AG08395 (cell line): ENCODE data around the gene DLD.
"Not testable (repeated sequence)": the region's sequence is repeated elsewhere in the genome, so short reads cannot be mapped to it uniquely, and the experiment has no call there.

Experiments used
- DNase-seq: peaks from one replicate; pipeline ENCODE4 v3.0.0; 2012; ENCODE audit warnings: mixed read lengths, low spot score

DLD gene

DNA sequence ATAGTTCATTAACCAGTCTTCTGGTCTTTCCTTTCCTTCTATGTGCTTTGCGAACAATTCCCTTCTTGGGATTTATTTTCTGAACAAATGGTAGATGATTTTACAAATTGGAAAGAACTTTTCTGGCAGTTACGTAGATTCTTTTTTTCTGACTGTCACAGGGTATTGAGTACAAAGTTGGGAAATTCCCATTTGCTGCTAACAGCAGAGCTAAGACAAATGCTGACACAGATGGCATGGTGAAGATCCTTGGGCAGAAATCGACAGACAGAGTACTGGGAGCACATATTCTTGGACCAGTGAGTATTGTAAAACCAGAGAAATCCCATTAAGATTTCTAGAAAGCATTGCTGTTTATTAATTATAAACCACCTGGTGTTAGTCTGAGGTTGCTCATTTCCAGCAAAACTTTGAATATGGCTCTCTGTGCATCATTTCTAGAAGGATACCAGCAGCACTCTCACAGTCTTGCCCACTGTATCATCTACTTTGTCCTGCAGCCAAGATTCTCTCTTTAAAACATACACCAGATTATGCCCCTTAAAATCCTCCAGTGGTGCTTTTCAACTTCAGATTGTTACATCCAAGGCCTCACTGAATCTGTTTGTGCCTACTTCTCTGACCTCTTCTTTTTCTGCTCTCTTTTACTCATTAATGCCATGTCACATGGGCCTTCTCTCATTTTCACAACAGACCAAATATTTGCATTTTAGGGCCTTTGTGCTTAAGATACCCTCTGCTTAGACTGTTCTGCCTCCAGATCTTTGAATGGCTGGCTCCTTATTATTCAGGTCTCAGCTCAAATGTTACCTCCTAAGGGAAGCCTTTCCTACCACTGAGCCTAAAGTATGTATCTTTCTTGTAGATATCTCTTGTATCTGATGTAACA, 27.0 kb downstream of the DLD start:
- no peak for DNase-seq

DNA sequence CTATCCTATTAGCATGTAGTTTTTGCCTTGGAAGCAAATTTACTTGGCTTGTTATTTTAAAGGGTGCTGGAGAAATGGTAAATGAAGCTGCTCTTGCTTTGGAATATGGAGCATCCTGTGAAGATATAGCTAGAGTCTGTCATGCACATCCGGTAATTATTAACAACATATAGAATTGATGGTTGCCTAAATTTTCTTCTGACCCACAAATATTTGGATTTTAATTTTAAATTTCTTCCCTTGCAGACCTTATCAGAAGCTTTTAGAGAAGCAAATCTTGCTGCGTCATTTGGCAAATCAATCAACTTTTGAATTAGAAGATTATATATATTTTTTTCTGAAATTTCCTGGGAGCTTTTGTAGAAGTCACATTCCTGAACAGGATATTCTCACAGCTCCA, 28.0 kb downstream of the DLD start:
- DNase-seq = no peak

DNA sequence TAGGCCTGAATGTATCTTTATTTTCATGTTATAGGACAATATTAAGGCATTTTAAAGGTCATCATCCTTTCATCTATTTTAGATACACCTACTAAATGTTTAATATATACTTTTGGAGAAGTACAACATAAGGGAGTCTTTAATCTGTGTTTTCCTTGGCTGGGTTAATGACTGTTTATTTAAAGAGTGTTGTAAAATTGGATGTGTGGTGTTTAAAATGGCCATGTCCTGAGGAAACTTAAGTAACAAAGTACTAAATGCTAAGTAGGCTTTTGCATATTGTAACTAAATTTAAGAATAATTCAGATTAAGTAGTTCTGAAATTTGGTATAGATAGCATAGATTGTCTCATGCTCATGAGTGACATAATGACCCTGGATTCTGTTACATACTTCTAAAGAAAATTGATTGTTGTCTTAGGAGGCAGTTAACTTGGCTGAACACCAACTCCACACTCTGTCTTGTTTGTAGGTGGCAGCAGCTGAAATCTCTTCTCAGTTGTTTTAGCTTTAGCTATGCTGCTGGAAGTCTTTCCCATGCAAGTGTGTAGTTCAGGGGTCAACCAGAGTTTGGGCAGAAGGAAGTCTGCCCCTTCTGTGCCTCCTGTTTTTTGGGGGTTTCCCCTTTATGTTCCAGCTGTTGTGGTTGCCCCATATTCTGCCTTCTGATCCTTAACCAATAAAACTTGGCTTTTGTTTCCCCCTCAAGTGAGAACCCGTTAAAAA, 29.2 kb downstream of the DLD start:
- DNase-seq = no peak

DNA sequence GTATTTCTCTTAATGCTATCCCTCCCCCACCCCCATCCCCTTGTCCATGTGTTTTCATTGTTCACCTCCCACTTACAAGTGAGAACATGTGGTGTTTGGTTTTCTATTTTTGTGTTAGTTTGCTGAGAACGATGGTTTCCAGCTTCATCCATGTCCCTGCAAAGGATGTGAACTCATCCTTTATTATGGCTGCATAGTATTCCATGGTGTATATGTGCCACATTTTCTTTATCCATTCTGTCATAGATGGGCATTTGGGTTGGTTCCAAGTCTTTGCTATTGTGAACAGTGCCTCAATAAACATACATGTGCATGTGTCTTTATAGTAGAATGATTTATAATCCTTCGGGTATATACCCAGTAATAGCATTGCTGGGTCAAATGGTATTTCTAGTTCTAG, 30.8 kb downstream of the DLD start:
- DNase-seq = not testable (repeated sequence)

DNA sequence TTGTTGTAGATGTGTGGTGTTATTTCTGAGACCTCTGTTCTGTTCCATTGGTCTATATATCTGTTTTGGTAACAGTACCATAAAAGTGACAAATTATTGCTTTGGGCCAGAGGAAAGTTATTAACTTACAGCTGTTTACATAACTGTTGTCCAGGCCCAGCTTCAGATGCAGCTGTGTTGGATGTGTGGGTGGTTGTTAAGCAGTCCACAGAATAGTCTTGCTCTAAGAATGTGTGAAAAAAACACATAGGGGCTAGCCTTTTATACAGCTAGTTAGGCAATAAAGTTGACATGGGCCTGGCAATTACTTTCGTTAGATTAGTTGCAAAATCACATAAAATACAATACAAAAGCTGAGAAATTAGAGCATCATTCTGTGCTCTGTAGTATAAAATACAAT, 31.9 kb downstream of the DLD start:
- DNase-seq = no peak

DNA sequence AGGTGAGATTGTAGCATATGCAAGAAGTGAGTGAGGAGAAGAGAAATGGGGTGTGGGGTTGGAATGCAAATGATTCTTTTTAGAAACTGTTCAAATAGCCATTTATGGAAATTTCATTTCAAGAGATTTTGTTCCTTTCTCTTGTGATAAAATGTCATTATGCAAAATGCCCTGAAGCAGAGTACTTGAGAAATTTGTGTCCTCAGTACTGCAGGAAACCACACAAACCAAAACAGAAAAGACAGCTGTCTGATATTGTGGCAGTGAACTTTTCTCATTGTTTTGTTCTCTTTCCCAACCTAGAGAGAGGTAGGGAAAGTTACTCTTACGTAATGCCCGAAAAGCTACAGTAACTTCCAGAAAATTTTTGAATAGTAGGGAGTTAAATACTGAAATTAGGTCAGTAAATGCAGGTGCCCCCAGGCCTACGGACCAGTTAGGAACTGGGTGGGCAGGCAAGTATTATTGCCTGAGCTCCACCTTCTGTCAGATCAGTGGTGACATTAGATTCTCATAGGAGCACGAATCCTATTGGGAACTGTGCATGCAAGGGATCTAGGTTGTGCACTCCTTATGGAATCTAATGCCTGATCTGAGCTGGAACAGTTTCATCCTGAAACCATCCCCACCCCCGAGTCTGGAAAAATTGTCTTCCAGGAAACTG, 34.0 kb downstream of the DLD start:
- no peak for DNase-seq

DNA sequence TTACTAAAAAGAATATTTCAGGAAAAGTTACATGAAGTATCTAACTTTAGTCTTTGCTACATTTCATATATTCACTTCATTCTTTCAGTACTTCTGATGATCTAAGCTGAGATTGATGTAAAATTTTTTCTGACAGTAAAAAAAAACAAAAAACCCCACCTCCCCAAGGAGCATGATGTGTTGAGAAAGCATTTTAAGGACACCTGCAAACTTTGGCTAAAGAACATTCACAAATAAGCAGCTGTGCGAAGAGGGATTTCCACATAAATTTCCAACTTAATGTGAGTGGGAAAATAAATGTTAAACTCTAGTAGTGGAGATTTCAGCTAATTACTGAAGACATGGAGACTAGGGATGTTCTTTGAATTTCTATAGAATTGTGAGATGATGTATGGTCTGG, 35.5 kb downstream of the DLD start:
- no peak for DNase-seq

DNA sequence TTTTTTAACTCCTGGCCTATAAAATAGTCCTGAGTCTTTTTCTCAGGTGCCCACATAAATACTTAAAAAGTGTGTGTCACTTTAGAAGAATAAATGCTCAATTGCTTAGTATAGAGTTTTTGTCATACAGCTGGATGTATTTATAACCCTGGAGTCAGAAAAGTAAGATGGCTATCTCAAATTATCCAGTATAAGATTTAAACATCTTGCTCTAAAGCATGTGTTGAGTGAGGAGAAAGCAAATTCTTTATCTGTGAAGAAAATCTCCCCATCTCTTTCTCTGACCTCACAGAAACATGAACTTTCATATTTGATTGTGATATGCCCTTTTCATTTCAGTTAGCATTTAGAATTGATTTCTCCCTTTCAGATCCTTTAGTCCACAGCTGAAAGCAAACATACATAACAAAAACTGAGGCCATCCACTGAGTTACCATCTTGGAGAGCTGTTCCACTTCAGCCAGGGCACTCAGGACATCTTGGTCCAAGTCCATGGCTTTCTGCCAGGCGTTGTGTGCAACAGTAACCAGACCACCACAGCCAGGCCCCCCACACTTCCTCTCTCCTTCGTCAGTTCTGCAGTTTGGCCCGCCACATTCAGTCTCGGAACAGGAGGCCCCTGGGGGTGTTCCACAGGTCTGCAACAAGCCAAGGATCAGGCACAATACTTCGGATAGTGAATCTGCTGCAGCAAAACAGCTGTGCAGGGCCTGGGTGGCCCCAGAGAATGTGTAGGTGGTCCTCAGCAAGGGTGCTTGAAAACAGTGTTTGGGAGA, 40.9 kb downstream of the DLD start:
- no peak for DNase-seq

DNA sequence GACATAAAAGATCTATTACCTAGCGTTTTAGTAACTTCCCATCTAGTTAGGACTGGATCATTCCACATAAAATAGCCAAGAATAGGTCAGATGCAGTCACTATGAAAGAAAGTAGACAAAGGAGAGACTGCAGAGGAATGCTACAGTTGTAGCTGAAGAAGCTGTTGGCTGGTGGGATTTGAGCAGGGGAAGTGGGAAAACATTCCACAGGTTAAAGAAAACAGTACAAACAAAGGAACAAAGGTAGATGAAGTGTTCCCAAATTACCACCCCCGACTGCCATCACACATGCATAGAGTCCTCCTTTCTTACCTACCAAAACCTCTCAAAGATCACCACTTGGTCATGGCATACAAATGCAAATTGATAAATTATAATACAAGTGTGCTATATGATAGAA, 41.8 kb downstream of the DLD start:
- DNase-seq = no peak

DNA sequence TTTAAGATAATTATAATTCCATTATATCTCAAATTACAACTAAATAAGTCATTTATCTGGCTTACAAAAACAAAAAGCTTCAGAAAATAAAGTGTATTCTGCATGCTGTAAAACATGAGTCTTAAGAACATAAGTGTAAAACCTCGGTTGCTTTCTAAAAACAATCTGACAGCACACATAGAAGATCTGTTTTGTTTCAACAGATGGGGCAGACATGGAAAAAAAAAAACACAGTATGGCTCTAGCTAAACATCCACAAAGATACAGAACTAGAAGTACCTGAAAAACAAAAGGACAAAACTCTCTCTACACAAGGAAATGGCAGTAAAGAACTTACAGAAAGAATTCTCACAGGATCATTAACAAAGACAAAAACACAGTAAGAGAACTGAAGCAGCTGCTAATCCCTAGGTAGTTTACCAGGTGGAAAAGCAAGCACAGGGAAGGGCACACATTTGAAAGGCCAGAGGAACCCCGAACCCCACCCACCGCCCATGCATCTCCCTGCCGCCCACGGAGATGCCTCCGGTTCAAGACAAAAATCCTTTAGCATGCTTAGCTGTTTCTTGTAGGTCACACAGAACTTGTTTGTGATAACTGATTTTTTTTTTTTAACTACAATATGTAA, 42.5 kb downstream of the DLD start:
- DNase-seq = no peak

DNA sequence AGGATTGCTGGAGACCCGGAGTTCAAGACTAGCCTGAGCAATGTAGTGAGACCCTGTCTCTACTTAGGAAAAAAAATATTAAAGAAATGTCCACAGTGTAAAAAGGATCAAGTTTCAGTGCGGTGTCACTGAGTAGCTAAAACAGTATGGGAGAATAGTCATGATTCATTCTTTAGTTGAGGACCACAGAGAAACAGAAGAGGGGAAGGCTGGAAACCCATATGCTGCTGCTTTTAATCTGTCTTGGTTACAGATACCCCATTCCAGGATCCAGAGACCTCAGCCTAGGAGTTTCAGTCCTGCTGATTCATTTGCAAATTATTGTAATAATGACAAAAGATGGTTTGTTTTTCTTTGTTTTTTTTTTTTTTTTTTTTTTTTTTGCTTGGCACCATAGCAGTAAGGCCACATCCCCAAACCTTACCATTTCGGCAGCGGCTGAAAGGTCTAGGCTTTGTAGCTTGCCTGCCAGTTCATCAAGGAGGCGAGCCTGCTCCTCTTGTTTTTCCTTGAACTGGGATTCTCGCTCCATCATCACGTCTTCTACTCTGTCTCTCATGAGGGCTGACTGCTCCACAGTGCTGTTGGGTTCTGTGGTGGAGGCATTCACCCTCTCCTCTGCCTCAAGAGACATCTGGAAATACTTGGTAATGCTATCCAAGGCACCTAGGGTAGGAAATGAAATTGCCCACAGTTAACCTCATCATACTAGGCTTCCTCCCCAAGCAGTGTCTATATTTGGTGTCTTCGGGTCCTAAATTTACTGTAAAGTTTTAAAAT, 44.2 kb downstream of the DLD start:
- DNase-seq = peak; percentile 50

DNA sequence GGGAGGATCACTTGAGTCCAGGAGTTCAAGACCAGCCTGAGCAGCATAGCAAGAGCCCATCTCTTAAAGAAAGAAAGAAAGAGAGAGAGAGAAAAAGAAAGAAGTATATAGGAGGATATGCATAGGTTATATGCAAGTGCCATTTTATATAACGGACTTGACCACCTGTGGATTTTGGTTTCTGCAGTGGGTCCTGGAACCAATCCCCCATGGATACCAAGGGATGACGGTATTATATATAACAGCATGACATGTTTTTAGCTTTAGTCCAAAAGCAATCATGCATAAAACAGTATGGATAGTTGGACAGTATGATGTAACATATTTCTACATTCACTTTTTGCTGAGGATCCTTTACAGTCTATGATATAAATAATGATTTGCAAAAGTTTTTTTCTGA, 45.3 kb downstream of the DLD start:
- no peak for DNase-seq

DNA sequence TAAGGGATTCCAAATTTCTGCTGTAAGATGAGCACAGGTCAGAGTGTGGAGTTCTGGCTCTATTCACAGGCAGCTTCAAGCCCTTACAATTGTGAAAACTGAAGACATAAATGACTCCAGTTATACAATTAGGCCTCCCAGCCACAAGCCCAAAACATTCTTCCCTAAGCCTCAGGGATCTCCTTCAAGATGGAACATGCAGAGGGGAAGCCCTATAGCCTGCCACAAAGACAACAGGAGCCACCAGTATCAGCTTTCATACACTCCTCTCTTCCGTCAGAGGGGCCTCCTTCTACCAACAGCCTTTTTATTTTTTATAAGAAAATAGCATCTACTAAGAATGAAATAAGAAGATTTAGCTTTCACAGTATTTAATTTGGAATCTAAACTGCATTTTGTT, 46.5 kb downstream of the DLD start:
- no peak for DNase-seq

DNA sequence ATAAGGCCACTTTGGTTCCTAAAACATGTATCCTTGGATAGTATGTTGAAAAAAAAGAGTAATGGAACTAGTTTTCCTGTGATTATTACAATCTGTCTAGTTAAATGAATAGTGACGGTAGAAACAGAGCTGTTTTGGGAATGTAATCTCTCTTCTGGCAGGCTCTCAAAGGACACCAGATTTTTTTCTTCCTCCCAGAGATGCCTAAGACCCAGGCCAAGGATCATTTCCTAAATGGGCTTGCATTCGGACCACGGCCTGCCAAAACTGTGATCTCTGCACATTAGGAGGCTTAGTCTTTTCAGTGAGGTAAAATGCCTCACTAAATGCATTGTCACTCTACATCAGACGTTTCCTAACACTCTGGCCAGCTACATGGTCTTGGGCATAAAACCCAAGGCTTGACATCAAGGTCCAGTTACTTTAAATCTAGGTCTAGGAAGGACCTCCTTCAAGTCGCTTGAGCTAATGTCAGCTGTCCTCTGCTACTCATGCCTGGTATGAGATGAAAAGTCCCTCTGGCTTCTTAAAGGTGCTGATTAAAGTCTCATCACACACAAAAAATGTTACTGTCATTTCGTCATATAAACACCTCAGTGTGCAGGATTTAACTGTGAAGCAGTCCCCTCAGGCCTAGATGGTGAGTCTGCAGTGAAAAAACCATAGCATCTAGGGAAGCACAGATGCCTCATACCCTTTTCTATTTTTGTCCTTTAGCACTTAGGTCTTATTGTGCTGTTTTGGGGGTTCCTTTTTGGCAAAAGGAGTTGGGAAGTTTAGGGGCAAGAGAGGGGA, 47.7 kb downstream of the DLD start:
- DNase-seq = no peak

DNA sequence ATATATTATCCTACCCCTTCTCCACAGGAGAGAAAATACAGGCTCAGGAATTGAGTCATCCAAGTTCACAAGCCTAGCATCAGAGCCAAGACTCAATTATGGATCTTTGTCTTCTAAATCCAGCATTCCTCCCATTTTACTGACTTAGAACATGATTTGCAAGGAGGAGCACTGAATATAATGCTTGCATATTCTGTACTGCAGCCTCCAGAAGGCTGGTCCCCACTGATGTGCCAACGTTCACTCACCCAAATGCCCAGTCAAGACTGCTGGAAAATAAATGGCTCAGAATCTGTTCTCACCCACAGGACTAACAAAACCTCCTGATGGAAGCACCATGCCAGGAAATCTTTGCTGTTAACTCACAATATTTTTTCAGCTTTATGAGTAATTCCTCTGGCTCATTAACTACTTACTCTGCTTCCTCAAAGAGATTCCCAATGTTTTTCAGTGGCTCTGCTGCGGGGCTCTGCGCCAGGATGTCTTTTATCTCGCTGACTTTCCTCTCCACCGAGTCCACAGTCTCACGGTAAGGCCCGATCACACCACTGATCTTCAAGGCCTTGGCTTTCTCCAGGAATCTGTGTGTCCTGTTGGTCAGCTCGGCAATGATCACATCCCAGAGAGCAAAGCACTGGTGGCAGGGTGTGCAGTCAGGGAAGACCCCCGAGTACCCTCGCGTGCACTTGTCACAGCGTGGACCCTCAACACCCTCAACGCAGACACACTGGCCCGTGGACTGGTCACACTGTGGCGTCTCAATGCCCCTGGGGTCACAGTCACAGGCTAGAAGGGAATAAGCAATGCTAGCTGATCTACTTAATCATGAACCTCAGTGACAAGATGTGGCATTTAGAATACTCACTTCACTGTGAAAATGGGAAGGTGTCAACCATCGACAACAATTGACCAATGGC, 48.8 kb downstream of the DLD start:
- DNase-seq = peak; percentile 82

DNA sequence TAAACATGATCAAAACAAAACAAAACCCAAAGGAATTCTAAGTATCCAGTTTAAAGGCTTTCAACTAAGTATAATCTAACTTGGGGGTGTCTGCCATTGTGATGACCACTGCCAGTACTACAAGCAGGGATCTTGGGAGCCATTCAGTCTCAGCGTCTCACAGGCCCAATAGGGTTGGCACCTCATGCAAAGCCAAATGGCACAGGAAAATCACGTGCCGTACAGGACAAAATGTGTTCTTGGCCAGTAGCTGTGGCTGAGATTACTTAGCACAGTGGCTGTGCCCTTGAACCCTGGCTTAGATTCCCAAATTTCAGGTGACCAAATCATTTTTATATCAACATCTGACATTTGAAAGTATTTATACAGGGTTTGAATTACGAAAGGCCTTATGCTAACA, 50.0 kb downstream of the DLD start:
- no peak for DNase-seq

DNA sequence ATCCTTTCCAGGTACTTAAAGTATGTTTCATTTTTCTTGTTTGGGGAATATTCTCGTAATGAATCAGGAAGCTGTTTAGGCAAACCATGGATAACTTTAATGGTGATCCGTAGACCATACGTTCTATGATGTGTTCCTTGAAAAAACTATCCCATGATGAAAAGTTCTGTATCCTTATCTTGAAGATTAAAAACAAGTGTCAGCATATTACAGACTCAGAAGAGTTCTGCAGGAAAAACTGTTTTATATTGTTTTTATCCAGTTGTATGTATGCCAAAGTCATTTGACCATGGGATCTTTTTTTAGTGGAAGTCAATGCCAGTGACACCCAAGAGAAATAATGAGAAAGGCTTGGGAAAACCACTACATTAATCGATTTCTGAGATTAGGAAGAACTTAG, 52.0 kb downstream of the DLD start:
- DNase-seq = no peak

DNA sequence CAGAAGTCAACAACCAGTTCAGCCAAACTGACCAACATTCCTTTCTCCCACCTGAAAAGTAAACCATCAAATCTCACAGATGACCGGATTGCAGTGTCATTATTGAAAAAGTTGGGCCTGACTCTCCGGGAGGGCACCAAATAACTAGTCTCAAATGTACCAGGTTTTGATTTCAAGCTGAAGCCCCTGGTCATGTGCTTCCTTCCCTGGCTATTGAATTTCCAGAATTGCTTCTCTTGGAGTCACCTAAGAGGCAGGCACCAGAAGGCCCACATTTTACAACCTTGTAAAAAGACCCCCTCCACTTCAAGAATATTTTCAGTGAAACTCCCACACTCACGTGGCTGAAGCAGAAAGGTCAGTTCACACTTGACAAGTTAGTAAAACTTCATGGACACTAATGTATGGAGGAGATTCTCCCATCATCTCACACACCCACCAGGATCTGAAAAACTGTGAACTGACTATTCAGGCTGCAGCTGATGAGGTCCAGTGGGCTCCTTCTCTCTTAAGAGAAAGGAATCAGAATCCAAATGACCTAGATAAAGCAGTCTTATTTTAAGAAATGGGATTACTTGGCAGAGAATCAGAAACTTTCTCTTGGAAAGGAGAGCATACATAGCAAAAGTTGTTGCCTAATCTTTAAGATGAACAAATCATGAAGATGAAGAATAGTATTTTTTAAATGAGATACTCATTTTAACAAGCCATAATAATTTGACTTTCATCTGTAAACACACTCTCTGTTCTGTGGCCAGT, 53.6 kb downstream of the DLD start:
- no peak for DNase-seq
